ENCODE data around the gene PIGA.
"Not testable (repeated sequence)": the region's sequence is repeated elsewhere in the genome, so short reads cannot be mapped to it uniquely, and the experiment has no call there.

The PIGA gene

DNA sequence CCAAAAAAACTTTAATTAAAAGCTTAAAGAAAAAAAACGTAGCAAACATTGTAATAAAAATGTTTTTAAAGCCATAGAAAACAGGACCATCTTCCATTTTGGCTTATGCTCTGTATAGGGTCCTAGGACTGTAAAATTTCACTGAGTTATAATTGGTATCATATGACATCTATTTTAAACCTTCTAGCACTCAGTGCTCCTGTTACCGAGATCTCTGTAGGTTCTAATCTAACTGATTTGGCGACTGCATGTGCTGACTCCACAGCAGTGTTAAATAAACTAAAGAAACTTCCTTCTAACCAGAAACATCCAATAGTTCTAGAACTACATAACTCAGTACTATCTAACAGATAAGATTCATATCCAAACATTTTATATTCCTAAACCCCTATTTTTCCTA is 19.8 kb downstream of the PIGA start, which contains the start of gene ASB11:
Gene ASB11 (minus strand): TSS at position 132 of the 400 bp plus-strand sequence. CDS start 35 bp downstream, at position 97.
- ChIA-PET CTCF (no interaction called here), POLR2A (no interaction called here)
- TF ChIP-seq CTBP1 (IDR thresholded peaks at IDR 0.05; ENCODE audit: borderline replicate concordance): no peak
- TF ChIP-seq BHLHE40 (IDR thresholded peaks at IDR 0.05; ENCODE audit: borderline replicate concordance): no peak
- TF ChIP-seq SUZ12 (IDR thresholded peaks at IDR 0.05): no peak
- no peak for TF ChIP-seq HDGF (IDR thresholded peaks at IDR 0.05; ENCODE audit: borderline replicate concordance)
- TF ChIP-seq LEF1 (IDR thresholded peaks at IDR 0.05; ENCODE audit: borderline replicate concordance): no peak
- TF ChIP-seq FOXA1 (IDR thresholded peaks at IDR 0.05): no peak
- no peak for TF ChIP-seq L3MBTL2 (conservative IDR thresholded peaks at IDR 0.05)
- TF ChIP-seq ELF4 (IDR thresholded peaks at IDR 0.05): no peak
- TF ChIP-seq FOXK2 (IDR thresholded peaks at IDR 0.05): no peak
- TF ChIP-seq NFRKB (IDR thresholded peaks at IDR 0.05): no peak
- no peak for TF ChIP-seq ZNF384 (IDR thresholded peaks at IDR 0.05)
- no peak for TF ChIP-seq FOXM1 (IDR thresholded peaks at IDR 0.05; ENCODE audit: borderline replicate concordance)
- no peak for TF ChIP-seq TARDBP (IDR thresholded peaks at IDR 0.05)
- no peak for TF ChIP-seq SP1 (IDR thresholded peaks at IDR 0.05)
- TF ChIP-seq, protein P1, sequence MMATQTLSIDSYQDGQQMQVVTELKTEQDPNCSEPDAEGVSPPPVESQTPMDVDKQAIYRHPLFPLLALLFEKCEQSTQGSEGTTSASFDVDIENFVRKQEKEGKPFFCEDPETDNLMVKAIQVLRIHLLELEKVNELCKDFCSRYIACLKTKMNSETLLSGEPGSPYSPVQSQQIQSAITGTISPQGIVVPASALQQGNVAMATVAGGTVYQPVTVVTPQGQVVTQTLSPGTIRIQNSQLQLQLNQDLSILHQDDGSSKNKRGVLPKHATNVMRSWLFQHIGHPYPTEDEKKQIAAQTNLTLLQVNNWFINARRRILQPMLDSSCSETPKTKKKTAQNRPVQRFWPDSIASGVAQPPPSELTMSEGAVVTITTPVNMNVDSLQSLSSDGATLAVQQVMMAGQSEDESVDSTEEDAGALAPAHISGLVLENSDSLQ (IDR thresholded peaks at IDR 0.05): no peak
- TF ChIP-seq ARNT (IDR thresholded peaks at IDR 0.05): no peak
- no peak for DNase-seq (ENCODE audit: extremely low spot score)

- no peak for DNase-seq (ENCODE audit: extremely low spot score)
- ChIA-PET POLR2A (no interaction called here), CTCF (no interaction called here)
- TF ChIP-seq LEF1 (IDR thresholded peaks at IDR 0.05; ENCODE audit: borderline replicate concordance): no peak
- TF ChIP-seq TARDBP (IDR thresholded peaks at IDR 0.05): no peak
- TF ChIP-seq ZNF384 (IDR thresholded peaks at IDR 0.05): no peak
- no peak for TF ChIP-seq BHLHE40 (IDR thresholded peaks at IDR 0.05; ENCODE audit: borderline replicate concordance)
- TF ChIP-seq, protein P1 (IDR thresholded peaks at IDR 0.05): no peak
- TF ChIP-seq NFRKB (IDR thresholded peaks at IDR 0.05): no peak
Measured at GRCh38 chrX:15314472-15314871, 20.9 kb downstream of the PIGA start.

GRCh38 chrX:15311119-15311518 is 24.2 kb downstream of the PIGA start:
- CTCF ChIA-PET: no interaction called here
- TF ChIP-seq ZNF384 (IDR thresholded peaks at IDR 0.05) (no peak), BHLHE40 (IDR thresholded peaks at IDR 0.05; ENCODE audit: borderline replicate concordance) (no peak), FOXK2 (IDR thresholded peaks at IDR 0.05) (no peak), ARNT (IDR thresholded peaks at IDR 0.05) (no peak), SUZ12 (IDR thresholded peaks at IDR 0.05) (no peak), SP1 (IDR thresholded peaks at IDR 0.05) (no peak), FOXM1 (IDR thresholded peaks at IDR 0.05; ENCODE audit: borderline replicate concordance) (no peak)
- POLR2A ChIA-PET: no interaction called here
- no peak for DNase-seq (ENCODE audit: extremely low spot score)

DNA sequence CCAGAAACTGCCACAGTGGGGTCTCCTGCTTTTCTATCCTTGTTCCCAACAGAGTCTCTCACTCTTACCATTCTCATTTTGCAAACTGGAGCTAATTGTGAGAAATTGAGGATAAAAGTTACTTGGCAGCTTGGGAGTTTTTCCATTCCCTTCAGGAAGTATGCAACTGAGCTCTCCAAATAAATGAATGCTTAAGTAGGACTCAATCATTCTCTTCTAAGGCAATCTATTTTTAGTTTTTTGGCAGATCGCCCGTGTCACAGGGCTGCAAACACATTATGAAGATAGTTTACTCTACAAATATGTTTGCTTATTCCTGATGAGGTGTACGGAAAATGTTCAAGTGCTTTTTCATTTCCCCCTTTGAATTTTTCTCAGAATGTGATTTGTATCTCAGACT is 25.2 kb downstream of the PIGA start:
- ChIA-PET POLR2A (no interaction called here), CTCF (no interaction called here)
- no peak for TF ChIP-seq FOXK2 (IDR thresholded peaks at IDR 0.05)
- no peak for TF ChIP-seq CTBP1 (IDR thresholded peaks at IDR 0.05; ENCODE audit: borderline replicate concordance)
- TF ChIP-seq ARNT (IDR thresholded peaks at IDR 0.05): no peak
- no peak for TF ChIP-seq ZNF384 (IDR thresholded peaks at IDR 0.05)
- TF ChIP-seq ELF4 (IDR thresholded peaks at IDR 0.05): no peak
- no peak for TF ChIP-seq NFRKB (IDR thresholded peaks at IDR 0.05)
- no peak for TF ChIP-seq SUZ12 (IDR thresholded peaks at IDR 0.05)
- TF ChIP-seq, protein P1 (IDR thresholded peaks at IDR 0.05): no peak
- DNase-seq (ENCODE audit: extremely low spot score): no peak

DNA sequence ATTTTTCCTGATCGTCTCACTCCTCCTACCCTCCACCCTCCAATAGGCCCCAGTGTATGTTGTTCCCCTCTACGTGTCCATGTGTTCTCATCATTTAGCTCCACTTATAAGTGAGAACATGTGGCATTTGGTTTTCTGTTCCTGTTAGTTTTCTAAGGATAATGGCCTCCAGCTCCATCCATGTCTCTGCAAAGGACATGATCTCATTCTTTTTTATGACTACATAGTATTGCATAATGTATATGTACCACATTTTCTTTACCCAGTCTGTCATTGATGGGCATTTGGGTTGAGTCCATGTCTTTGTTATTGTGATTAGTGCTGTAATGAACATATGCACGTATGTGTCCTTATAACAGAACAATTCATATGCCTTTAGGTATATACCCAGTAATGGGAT is 29.4 kb downstream of the PIGA start:
- POLR2A ChIA-PET: not testable (repeated sequence)

DNA sequence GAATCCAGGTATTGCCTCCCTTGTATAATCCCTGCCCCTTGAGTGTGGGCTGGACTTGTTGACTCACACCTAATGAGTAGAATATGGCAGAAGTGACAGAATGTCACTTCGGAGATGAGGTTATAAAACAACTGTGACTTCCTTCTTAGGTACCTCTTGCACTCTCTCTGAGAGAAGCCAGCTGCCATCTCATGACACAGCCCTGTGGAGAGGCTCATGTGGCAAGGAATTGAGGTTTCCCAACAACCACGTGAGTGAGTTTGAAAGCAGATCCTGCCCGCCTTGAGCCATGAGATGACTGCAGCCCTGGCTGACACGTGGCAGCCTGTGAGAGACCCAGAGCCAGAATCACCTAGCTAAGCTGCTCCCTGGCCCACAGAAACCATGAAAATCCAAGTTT is 33.4 kb downstream of the PIGA start:
- TF ChIP-seq LEF1 (IDR thresholded peaks at IDR 0.05; ENCODE audit: borderline replicate concordance) (no peak), ARNT (IDR thresholded peaks at IDR 0.05) (no peak), ELF4 (IDR thresholded peaks at IDR 0.05) (no peak), ZNF384 (IDR thresholded peaks at IDR 0.05) (no peak), CTBP1 (IDR thresholded peaks at IDR 0.05; ENCODE audit: borderline replicate concordance) (no peak), FOXA1 (IDR thresholded peaks at IDR 0.05) (no peak)
- TF ChIP-seq, protein P1 (IDR thresholded peaks at IDR 0.05): no peak
- CTCF ChIA-PET: interaction anchor here (0.6 to 1.2 kb wide), 4 partner anchors 15 to 127 kb away, joined by 3 to 4 read pairs (median 3); no protein-coding TSS in a partner anchor
- DNase-seq (ENCODE audit: extremely low spot score): no peak
- POLR2A ChIA-PET: no interaction called here

More for the DNA sequence above, 29.4 kb downstream of the PIGA start:
- CTCF ChIA-PET; DNase-seq (ENCODE audit: extremely low spot score): not testable (repeated sequence)

Measured in HEK293T (cell line).